ENCODE results near the gene CNTRL.
"Not testable (repeated sequence)": the region's sequence is repeated elsewhere in the genome, so short reads cannot be mapped to it uniquely, and the experiment has no call there.

CNTRL gene

DNA sequence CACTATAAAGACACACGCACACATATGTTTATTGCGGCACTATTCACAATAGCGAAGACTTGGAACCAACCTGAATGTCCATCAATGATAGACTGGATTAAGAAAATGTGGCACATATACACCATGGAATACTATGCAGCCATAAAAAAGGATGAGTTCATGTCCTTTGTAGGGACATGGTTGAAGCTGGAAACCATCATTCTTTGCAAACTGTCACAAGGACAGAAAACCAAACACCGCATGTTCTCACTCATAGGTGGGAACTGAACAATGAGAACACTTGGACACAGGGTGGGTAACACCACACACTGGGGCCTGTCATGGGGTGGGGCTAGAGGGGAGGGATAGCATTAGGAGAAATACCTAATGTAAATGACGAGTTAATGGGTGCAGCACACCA is 29.3 kb downstream of the CNTRL start:
- not testable (repeated sequence) for H3K4me1 ChIP-seq (ENCODE audit: control insufficient read depth in 1 of 2, insufficient read depth in 2 of 2, low read length in 2 of 2); H3K9me3 ChIP-seq (ENCODE audit: control insufficient read depth in 1 of 2, low read length in 2 of 2); H3K9ac ChIP-seq (ENCODE audit: low read depth in 1 of 2, low read length in 2 of 2); H3K27me3 ChIP-seq (ENCODE audit: control insufficient read depth in 1 of 2, insufficient read depth in 2 of 2, low read length in 2 of 2); H3K27ac ChIP-seq (ENCODE audit: low read depth, low read length); H3K36me3 ChIP-seq (ENCODE audit: control insufficient read depth in 1 of 2, insufficient read depth in 2 of 2, low read length in 2 of 2); H3K4me3 ChIP-seq (ENCODE audit: low read depth in 1 of 2, low read length in 2 of 2)

DNA sequence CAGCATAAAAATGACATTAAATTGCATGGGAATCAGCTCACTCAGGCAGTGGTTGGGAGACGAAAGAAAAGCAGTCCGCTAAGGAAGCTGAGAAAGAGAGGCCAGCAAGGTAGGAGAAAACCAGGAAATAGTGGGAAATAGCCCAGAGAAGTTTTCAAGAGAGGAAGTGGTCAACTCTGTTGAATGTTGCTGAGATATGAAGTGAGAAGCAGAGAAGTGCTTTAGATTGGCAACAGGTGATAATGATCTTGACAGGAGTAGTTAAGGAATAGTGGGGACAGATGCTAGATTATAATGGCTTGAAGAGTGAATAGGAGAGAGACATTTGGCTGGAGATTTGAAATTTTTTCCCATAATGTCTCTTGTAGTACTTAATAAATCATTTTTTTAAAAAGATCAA is 30.8 kb downstream of the CNTRL start:
- Histone ChIP-seq H3K27me3 (ENCODE audit: control insufficient read depth in 1 of 2, insufficient read depth in 2 of 2, low read length in 2 of 2) (no peaks in the 10 kb centered on the region), H3K9ac (ENCODE audit: low read depth in 1 of 2, low read length in 2 of 2) (no peak overlapping the region), H3K27ac (ENCODE audit: low read depth, low read length) (no peak overlapping the region), H3K36me3 (ENCODE audit: control insufficient read depth in 1 of 2, insufficient read depth in 2 of 2, low read length in 2 of 2) (no peaks in the 10 kb centered on the region), H3K4me1 (ENCODE audit: control insufficient read depth in 1 of 2, insufficient read depth in 2 of 2, low read length in 2 of 2) (no peaks in the 10 kb centered on the region), H3K4me3 (ENCODE audit: low read depth in 1 of 2, low read length in 2 of 2) (no peak overlapping the region), H3K9me3 (ENCODE audit: control insufficient read depth in 1 of 2, low read length in 2 of 2) (no peaks in the 10 kb centered on the region)

DNA sequence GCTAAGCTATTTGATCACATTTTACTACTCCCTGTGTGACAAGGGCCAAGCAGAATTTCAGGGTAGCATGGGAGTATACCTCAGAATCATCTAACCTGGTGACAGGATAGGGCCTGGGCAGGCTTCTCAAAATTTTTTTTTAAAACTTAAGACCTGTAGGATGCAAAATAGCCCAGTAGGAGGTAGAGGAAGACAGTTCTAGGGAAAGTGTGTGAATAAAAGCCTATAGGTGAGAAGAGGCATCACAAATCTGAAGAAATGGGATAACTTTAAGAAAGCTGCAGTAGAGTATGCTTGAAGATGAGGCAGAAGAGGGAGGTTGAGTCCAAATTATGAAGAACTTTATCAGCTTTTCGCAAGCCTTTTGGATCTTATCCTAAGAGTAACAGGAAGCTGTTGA is 32.3 kb downstream of the CNTRL start:
- no peak overlapping the region for H3K9ac ChIP-seq (ENCODE audit: low read depth in 1 of 2, low read length in 2 of 2)
- no peak overlapping the region for H3K4me3 ChIP-seq (ENCODE audit: low read depth in 1 of 2, low read length in 2 of 2)
- no peaks in the 10 kb centered on the region for H3K36me3 ChIP-seq (ENCODE audit: control insufficient read depth in 1 of 2, insufficient read depth in 2 of 2, low read length in 2 of 2)
- H3K4me1 ChIP-seq (ENCODE audit: control insufficient read depth in 1 of 2, insufficient read depth in 2 of 2, low read length in 2 of 2) = no peaks in the 10 kb centered on the region
- H3K27me3 ChIP-seq (ENCODE audit: control insufficient read depth in 1 of 2, insufficient read depth in 2 of 2, low read length in 2 of 2) = no peaks in the 10 kb centered on the region
- H3K27ac ChIP-seq (ENCODE audit: low read depth, low read length) = no peak overlapping the region
- no peaks in the 10 kb centered on the region for H3K9me3 ChIP-seq (ENCODE audit: control insufficient read depth in 1 of 2, low read length in 2 of 2)

DNA sequence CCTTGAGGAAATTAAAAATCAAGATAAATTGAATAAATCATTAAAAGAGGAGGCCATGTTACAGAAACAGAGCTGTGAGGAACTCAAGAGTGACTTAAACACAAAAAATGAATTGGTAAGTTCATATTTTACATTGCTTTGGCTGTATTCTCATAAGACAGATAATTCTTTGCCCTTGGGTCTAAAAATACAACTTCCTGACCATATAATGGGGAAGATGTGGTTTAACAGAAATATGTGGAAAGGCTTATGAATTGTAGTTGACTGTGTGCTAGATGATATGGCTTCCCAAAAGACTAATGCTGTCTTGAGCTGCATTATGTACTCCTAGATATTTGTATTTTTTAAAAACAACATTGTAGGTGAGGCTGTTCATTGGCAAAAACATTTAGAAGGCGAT is 33.1 kb downstream of the CNTRL start:
- no peak overlapping the region for H3K27ac ChIP-seq (ENCODE audit: low read depth, low read length)
- no peaks in the 10 kb centered on the region for H3K27me3 ChIP-seq (ENCODE audit: control insufficient read depth in 1 of 2, insufficient read depth in 2 of 2, low read length in 2 of 2)
- H3K9me3 ChIP-seq (ENCODE audit: control insufficient read depth in 1 of 2, low read length in 2 of 2) = no peaks in the 10 kb centered on the region
- no peak overlapping the region for H3K4me3 ChIP-seq (ENCODE audit: low read depth in 1 of 2, low read length in 2 of 2)
- H3K9ac ChIP-seq (ENCODE audit: low read depth in 1 of 2, low read length in 2 of 2) = no peak overlapping the region
- no peaks in the 10 kb centered on the region for H3K36me3 ChIP-seq (ENCODE audit: control insufficient read depth in 1 of 2, insufficient read depth in 2 of 2, low read length in 2 of 2)
- no peaks in the 10 kb centered on the region for H3K4me1 ChIP-seq (ENCODE audit: control insufficient read depth in 1 of 2, insufficient read depth in 2 of 2, low read length in 2 of 2)

DNA sequence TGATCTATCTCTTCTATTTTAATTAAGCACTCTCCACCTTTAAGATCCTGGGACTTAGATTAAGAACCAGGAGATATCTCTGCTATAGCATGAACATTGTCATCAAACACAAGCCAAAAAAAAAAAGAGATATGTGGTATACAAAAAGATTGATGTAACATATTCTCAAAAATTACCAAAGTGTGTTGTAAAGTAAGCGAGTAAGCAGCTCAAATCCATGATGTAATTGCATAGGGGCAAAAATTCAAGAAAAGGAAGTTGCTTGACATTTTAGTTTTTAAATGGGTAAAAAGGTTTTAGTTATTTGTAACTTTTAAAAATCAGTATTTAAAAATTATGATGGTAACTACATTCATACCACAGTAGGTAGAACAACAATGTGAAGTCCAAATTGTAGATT is 40.7 kb downstream of the CNTRL start:
- Histone ChIP-seq H3K9me3 (ENCODE audit: control insufficient read depth in 1 of 2, low read length in 2 of 2) (no peaks in the 10 kb centered on the region), H3K27ac (ENCODE audit: low read depth, low read length) (no peak overlapping the region), H3K4me3 (ENCODE audit: low read depth in 1 of 2, low read length in 2 of 2) (no peak overlapping the region), H3K27me3 (ENCODE audit: control insufficient read depth in 1 of 2, insufficient read depth in 2 of 2, low read length in 2 of 2) (no peaks in the 10 kb centered on the region), H3K4me1 (ENCODE audit: control insufficient read depth in 1 of 2, insufficient read depth in 2 of 2, low read length in 2 of 2) (no peaks in the 10 kb centered on the region), H3K9ac (ENCODE audit: low read depth in 1 of 2, low read length in 2 of 2) (no peak overlapping the region), H3K36me3 (ENCODE audit: control insufficient read depth in 1 of 2, insufficient read depth in 2 of 2, low read length in 2 of 2) (no peaks in the 10 kb centered on the region)

DNA sequence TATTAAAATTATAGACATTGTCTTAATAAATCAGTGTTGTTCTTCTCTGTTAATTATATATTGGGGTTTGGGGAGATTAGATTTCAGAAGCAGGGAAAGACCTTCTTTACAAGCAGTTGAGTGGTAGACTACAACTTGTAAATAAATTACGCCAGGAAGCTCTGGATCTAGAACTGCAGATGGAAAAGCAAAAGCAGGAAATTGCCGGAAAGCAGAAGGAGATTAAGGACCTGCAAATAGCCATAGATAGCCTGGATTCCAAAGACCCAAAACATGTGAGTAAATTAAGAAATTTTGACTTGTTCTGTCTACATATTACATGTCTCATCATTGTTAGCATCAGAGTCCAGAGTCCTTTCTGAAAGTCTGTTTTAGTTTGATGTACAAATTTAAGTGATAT is 43.5 kb downstream of the CNTRL start:
- Histone ChIP-seq H3K36me3 (ENCODE audit: control insufficient read depth in 1 of 2, insufficient read depth in 2 of 2, low read length in 2 of 2) (no peaks in the 10 kb centered on the region), H3K27ac (ENCODE audit: low read depth, low read length) (no peak overlapping the region), H3K4me3 (ENCODE audit: low read depth in 1 of 2, low read length in 2 of 2) (no peak overlapping the region), H3K4me1 (ENCODE audit: control insufficient read depth in 1 of 2, insufficient read depth in 2 of 2, low read length in 2 of 2) (peaks cover 0 to 11% of the 10 kb centered on the region in 2 donors), H3K27me3 (ENCODE audit: control insufficient read depth in 1 of 2, insufficient read depth in 2 of 2, low read length in 2 of 2) (no peaks in the 10 kb centered on the region), H3K9ac (ENCODE audit: low read depth in 1 of 2, low read length in 2 of 2) (no peak overlapping the region), H3K9me3 (ENCODE audit: control insufficient read depth in 1 of 2, low read length in 2 of 2) (no peaks in the 10 kb centered on the region)

DNA sequence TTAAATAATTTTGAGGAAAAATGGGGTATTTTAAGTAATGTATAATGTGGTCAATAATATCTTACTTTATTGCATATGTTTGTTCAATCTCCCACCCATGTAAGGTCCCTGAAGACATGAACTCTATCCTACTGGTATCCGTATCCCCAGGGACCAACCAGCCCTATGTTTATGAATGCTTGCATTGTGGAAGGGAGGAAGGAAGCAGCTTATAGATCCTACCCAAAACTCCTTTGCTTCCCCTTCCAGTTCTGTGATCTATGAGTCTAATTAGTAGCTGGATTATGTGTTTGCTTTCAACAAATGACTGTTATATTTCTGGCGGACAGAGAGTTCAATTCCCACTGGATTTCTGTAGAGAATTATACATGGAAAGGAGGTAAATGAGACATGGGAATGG is 45.6 kb downstream of the CNTRL start:
- no peaks in the 10 kb centered on the region for H3K36me3 ChIP-seq (ENCODE audit: control insufficient read depth in 1 of 2, insufficient read depth in 2 of 2, low read length in 2 of 2)
- peaks cover 0 to 11% of the 10 kb centered on the region in 2 donors for H3K4me1 ChIP-seq (ENCODE audit: control insufficient read depth in 1 of 2, insufficient read depth in 2 of 2, low read length in 2 of 2)
- H3K27me3 ChIP-seq (ENCODE audit: control insufficient read depth in 1 of 2, insufficient read depth in 2 of 2, low read length in 2 of 2) = no peaks in the 10 kb centered on the region
- no peak overlapping the region for H3K9ac ChIP-seq (ENCODE audit: low read depth in 1 of 2, low read length in 2 of 2)
- H3K9me3 ChIP-seq (ENCODE audit: control insufficient read depth in 1 of 2, low read length in 2 of 2) = no peaks in the 10 kb centered on the region
- H3K4me3 ChIP-seq (ENCODE audit: low read depth in 1 of 2, low read length in 2 of 2) = no peak overlapping the region
- H3K27ac ChIP-seq (ENCODE audit: low read depth, low read length) = no peak overlapping the region

DNA sequence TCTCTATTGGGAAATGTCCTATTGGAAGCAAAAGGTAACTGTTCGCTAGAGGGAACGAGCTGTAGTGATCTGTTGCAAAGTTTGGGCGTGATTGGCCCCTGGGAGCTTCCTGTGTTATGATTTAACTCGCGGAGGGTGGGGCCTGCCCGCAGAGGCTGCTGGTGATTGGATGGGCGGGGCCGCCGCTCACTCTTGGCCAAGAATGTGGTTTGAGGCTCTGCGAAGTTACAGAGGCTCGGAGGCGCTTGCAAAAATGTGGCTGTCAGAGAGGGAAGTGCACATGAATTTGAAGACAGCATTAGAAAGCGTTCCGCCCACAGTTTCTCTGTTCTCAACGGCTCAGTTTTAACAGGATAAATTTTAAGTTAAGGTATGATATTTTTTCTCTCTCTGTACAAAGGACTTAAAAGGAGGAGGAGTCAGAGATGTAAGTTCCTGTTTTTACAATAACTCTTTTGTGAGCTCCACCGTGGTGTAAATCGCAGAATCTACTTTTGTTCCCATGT is 46.9 kb downstream of the CNTRL start:
- H3K36me3 ChIP-seq (ENCODE audit: control insufficient read depth in 1 of 2, insufficient read depth in 2 of 2, low read length in 2 of 2) = peaks cover 0 to 2% of the 10 kb centered on the region in 2 donors
- peaks cover 0 to 11% of the 10 kb centered on the region in 2 donors for H3K4me1 ChIP-seq (ENCODE audit: control insufficient read depth in 1 of 2, insufficient read depth in 2 of 2, low read length in 2 of 2)
- no peak overlapping the region for H3K27ac ChIP-seq (ENCODE audit: low read depth, low read length)
- peak overlapping the region; percentile 56 to 68 for H3K9ac ChIP-seq (ENCODE audit: low read depth in 1 of 2, low read length in 2 of 2)
- no peaks in the 10 kb centered on the region for H3K9me3 ChIP-seq (ENCODE audit: control insufficient read depth in 1 of 2, low read length in 2 of 2)
- H3K4me3 ChIP-seq (ENCODE audit: low read depth in 1 of 2, low read length in 2 of 2) = peak overlapping the region; percentile 72 to 76
- no peaks in the 10 kb centered on the region for H3K27me3 ChIP-seq (ENCODE audit: control insufficient read depth in 1 of 2, insufficient read depth in 2 of 2, low read length in 2 of 2)

DNA sequence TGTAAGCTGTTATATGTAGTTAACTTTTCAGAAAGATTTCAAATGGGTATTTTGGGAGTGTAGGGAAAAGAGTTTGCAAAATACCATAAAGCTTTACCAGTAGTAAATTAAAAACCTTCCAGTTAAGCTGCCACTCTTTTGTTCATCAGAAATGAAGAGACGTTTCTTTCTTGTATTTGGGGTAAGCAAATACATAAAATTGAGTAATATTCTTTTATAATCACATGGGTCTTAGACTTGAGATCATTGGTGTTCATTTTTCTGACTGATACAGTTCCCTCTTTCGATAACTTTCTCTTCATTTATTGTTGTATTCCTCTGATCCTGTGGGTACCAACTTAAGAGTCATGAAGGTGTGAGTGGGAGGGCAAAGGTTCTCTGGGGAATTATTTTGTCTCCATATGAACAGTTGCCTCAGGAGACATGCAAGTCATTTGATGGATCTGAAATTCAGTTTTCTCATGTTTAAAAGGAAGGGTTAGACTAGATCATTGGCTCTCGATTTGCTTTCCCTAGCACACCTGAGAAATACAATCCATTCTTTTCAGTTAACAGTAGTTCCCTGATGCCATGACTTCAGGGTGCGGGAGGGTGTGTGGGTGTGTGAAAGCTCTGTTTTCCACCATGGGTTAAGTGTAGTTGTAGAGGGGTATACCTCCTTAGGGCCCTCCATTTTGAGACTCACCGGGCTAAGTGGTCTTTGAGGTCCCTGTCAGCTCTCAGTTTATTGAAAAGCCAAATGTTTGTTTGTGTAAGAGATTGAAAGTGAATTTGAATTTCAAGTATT is 47.7 kb downstream of the CNTRL start:
- Histone ChIP-seq H3K27me3 (ENCODE audit: control insufficient read depth in 1 of 2, insufficient read depth in 2 of 2, low read length in 2 of 2) (no peaks in the 10 kb centered on the region), H3K4me1 (ENCODE audit: control insufficient read depth in 1 of 2, insufficient read depth in 2 of 2, low read length in 2 of 2) (peaks cover 0 to 11% of the 10 kb centered on the region in 2 donors), H3K9ac (ENCODE audit: low read depth in 1 of 2, low read length in 2 of 2) (peak overlapping the region; percentile 56 to 68), H3K36me3 (ENCODE audit: control insufficient read depth in 1 of 2, insufficient read depth in 2 of 2, low read length in 2 of 2) (peaks cover 3 to 8% of the 10 kb centered on the region in 2 donors), H3K4me3 (ENCODE audit: low read depth in 1 of 2, low read length in 2 of 2) (peak overlapping the region; percentile 72 to 76), H3K27ac (ENCODE audit: low read depth, low read length) (no peak overlapping the region), H3K9me3 (ENCODE audit: control insufficient read depth in 1 of 2, low read length in 2 of 2) (no peaks in the 10 kb centered on the region)

DNA sequence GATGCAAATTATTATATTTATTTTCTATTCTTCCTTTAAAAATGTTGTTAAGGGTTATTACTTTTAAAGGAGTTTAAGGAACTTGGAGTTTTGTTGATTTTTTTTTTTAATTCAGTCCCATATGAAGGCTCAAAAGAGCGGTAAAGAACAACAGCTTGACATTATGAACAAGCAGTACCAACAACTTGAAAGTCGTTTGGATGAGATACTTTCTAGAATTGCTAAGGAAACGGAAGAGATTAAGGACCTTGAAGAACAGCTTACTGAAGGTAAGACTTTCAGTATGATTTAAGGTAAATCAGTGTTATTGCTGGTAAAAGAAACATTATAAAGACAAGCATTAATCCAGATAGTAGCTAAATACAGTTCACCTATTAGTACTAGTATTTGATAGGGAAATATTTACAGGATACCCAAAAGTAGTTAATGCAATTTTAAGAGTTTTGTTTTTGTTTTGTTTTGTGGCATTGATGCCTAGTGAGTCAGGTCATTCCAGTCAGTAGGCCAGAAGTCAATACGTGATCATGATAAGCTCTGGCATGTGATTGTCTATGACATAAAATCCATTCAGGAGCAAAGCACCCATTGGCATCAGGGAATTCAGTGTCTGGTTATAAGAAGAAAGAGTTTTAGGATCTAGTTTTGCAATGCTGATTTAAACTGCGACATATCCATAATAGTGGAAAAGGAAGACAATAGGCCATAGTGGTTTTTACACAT is 49.2 kb downstream of the CNTRL start:
- Histone ChIP-seq H3K27ac (ENCODE audit: low read depth, low read length) (no peak overlapping the region), H3K4me3 (ENCODE audit: low read depth in 1 of 2, low read length in 2 of 2) (no peak overlapping the region), H3K9ac (ENCODE audit: low read depth in 1 of 2, low read length in 2 of 2) (no peak overlapping the region), H3K4me1 (ENCODE audit: control insufficient read depth in 1 of 2, insufficient read depth in 2 of 2, low read length in 2 of 2) (peaks cover 0 to 11% of the 10 kb centered on the region in 2 donors), H3K9me3 (ENCODE audit: control insufficient read depth in 1 of 2, low read length in 2 of 2) (no peaks in the 10 kb centered on the region), H3K36me3 (ENCODE audit: control insufficient read depth in 1 of 2, insufficient read depth in 2 of 2, low read length in 2 of 2) (peaks cover 3 to 8% of the 10 kb centered on the region in 2 donors), H3K27me3 (ENCODE audit: control insufficient read depth in 1 of 2, insufficient read depth in 2 of 2, low read length in 2 of 2) (no peaks in the 10 kb centered on the region)
